GM12873 (cell line): ENCODE results near the gene GRIK1.

Source experiments
- CTCF ChIP-seq: IDR thresholded peaks from 2 replicates; pipeline ENCODE4 v1.5.1; 2012; ENCODE audit warnings: low read depth, mild to moderate bottlenecking, moderate library complexity, low read length, control low read depth; ENCODE audit not compliant: insufficient read depth; ENCODE audit errors: missing control alignments

Gene GRIK1

GRCh38 chr21:29832217-29832616 lies 107.6 kb downstream of the GRIK1 start:
- TF ChIP-seq CTCF = no peak

GRCh38 chr21:29829564-29830275 lies 110.1 kb downstream of the GRIK1 start:
- no peak for TF ChIP-seq CTCF

- TF ChIP-seq CTCF = no peak
Measured at GRCh38 chr21:29827647-29828046, 112.1 kb downstream of the GRIK1 start.

GRCh38 chr21:29827236-29827635 lies 112.6 kb downstream of the GRIK1 start:
- TF ChIP-seq CTCF = no peak

- TF ChIP-seq CTCF = no peak
Measured at GRCh38 chr21:29826386-29826785, 113.4 kb downstream of the GRIK1 start.

GRCh38 chr21:29825936-29826335 lies 113.9 kb downstream of the GRIK1 start:
- TF ChIP-seq CTCF = no peak

GRCh38 chr21:29825345-29825744 lies 114.5 kb downstream of the GRIK1 start:
- TF ChIP-seq CTCF = no peak
